ENCODE data around the gene RAB40A.
A peak's percentile ranks its signal among the peaks of the same experiment; 100 is the strongest.
"Not testable (repeated sequence)": the region's sequence is repeated elsewhere in the genome, so short reads cannot be mapped to it uniquely, and the experiment has no call there.

RAB40A gene

GRCh38 chrX:103520386-103520785 lies 1.1 kb upstream of the RAB40A start:
- no peaks in the 10 kb centered on the region for H3K4me1 ChIP-seq (ENCODE audit: control insufficient read depth, insufficient read depth, low read length)
- no peaks in the 10 kb centered on the region for H3K36me3 ChIP-seq (ENCODE audit: control insufficient read depth, insufficient read depth, low read length)
- H3K9ac ChIP-seq (ENCODE audit: low read depth, low read length), result no peak overlapping the region
- no peaks in the 10 kb centered on the region for H3K27me3 ChIP-seq (ENCODE audit: control insufficient read depth, insufficient read depth, low read length)
- no peak overlapping the region for H3K4me3 ChIP-seq (ENCODE audit: low read depth, low read length)
- H3K9me3 ChIP-seq (ENCODE audit: control insufficient read depth, insufficient read depth, low read length), result no peaks in the 10 kb centered on the region

DNA sequence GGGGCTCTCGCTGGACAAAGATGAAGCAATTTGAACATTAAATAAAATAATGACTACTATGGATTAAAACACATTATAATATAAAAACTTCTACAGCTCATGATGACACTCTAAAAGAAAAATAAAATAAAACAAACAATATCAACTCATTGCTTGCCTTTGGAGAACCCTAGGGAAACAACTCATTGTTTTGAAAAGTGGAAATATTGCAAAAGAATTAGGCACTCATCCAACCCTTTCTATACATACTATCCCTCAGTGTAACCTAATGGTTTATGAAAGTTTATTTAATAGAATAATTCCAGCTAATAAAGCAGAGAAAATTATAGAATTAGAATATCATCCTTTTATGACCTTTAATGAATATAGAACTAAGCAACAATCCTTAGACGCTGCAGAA lies 718 bp downstream of the RAB40A start:
- no peaks in the 10 kb centered on the region for H3K36me3 ChIP-seq (ENCODE audit: control insufficient read depth, insufficient read depth, low read length)
- no peaks in the 10 kb centered on the region for H3K9me3 ChIP-seq (ENCODE audit: control insufficient read depth, insufficient read depth, low read length)
- H3K9ac ChIP-seq (ENCODE audit: low read depth, low read length), result no peak overlapping the region
- peaks cover under 1% of the 10 kb centered on the region for H3K4me1 ChIP-seq (ENCODE audit: control insufficient read depth, insufficient read depth, low read length)
- no peaks in the 10 kb centered on the region for H3K27me3 ChIP-seq (ENCODE audit: control insufficient read depth, insufficient read depth, low read length)
- H3K4me3 ChIP-seq (ENCODE audit: low read depth, low read length), result no peak overlapping the region

GRCh38 chrX:103517246-103517645 lies 2.0 kb downstream of the RAB40A start:
- Histone ChIP-seq H3K9ac (ENCODE audit: low read depth, low read length) (no peak overlapping the region), H3K4me3 (ENCODE audit: low read depth, low read length) (no peak overlapping the region), H3K4me1 (ENCODE audit: control insufficient read depth, insufficient read depth, low read length) (peaks cover 6% of the 10 kb centered on the region)

DNA sequence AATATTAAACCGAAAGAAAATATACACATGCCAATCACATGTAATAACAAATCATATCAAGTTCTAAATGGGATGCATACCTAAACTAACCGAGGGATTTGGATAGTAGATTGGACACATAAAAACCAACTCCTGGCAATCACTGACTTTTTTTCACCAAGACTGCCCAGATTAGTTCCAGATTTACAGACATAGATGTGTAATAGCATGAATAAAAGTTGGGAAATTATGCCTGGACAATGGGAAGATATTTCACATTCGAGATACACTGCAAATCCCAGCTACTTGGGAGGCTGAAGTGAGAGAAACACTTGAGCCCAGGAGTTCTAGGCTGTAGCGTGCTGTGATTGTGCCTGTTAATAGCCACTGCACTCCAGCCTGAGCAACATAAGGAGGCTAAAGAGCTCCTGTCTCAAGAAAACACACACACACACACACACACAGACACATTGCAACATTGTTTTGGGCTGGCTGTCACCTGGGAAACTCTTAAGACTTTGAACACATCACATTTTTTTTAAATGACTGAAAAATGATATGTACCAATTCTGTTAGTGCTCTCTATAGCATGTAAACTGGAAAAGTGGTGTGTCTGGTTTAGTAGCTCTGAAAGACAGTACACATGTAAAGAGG lies 5.7 kb downstream of the RAB40A start:
- H3K4me1 ChIP-seq (ENCODE audit: control insufficient read depth, insufficient read depth, low read length), result peaks cover 6% of the 10 kb centered on the region
- no peak overlapping the region for H3K9ac ChIP-seq (ENCODE audit: low read depth, low read length)
- H3K9me3 ChIP-seq (ENCODE audit: control insufficient read depth, insufficient read depth, low read length), result no peaks in the 10 kb centered on the region
- no peak overlapping the region for H3K4me3 ChIP-seq (ENCODE audit: low read depth, low read length)
- peaks cover 2% of the 10 kb centered on the region for H3K27me3 ChIP-seq (ENCODE audit: control insufficient read depth, insufficient read depth, low read length)
- H3K36me3 ChIP-seq (ENCODE audit: control insufficient read depth, insufficient read depth, low read length), result no peaks in the 10 kb centered on the region

More at GRCh38 chrX:103517246-103517645, 2.0 kb downstream of the RAB40A start:
- H3K9me3 ChIP-seq (ENCODE audit: control insufficient read depth, insufficient read depth, low read length), result no peaks in the 10 kb centered on the region
- no peaks in the 10 kb centered on the region for H3K27me3 ChIP-seq (ENCODE audit: control insufficient read depth, insufficient read depth, low read length)
- no peaks in the 10 kb centered on the region for H3K36me3 ChIP-seq (ENCODE audit: control insufficient read depth, insufficient read depth, low read length)

DNA sequence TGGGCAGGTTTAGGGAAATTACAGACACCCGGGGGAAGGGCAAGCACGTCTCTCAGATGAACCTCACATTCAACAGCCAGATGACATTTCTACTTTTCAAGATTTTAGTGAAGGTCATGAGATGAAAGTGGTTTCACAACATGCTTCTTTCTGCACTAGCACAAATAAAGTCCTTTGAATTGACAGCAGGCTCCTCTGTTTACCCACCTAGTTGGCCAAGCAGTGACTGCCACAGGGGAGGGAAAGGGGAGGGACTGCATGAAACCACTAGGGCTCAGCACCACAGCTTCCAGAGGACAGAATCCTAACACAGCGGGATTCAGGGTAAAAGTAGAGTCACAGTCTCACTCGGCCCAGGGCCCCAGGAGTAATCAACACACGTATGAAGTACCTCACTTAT lies 6.2 kb downstream of the RAB40A start:
- H3K9me3 ChIP-seq (ENCODE audit: control insufficient read depth, insufficient read depth, low read length), result no peaks in the 10 kb centered on the region
- no peaks in the 10 kb centered on the region for H3K36me3 ChIP-seq (ENCODE audit: control insufficient read depth, insufficient read depth, low read length)
- peaks cover 2% of the 10 kb centered on the region for H3K27me3 ChIP-seq (ENCODE audit: control insufficient read depth, insufficient read depth, low read length)
- H3K9ac ChIP-seq (ENCODE audit: low read depth, low read length), result no peak overlapping the region
- H3K4me1 ChIP-seq (ENCODE audit: control insufficient read depth, insufficient read depth, low read length), result peaks cover 6% of the 10 kb centered on the region
- no peak overlapping the region for H3K4me3 ChIP-seq (ENCODE audit: low read depth, low read length)

DNA sequence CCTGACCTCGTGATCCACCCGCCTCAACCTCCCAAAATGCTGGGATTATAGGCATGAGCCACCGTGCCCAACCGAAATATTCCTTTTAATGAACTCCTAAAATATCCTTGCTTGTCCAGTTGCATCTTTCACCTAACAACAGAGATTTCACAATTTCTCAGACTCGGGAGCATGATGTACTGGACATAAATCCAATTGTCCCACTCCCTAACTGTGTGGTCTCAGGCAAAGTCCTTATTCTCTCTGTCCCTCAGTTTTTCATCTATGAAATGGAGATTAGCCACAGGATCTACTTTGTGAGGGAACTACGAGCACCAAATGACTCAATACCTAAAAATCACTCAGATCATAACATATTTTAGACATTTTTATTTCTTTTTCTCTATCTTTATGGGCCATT lies 9.3 kb downstream of the RAB40A start:
- no peaks in the 10 kb centered on the region for H3K36me3 ChIP-seq (ENCODE audit: control insufficient read depth, insufficient read depth, low read length)
- no peak overlapping the region for H3K4me3 ChIP-seq (ENCODE audit: low read depth, low read length)
- H3K4me1 ChIP-seq (ENCODE audit: control insufficient read depth, insufficient read depth, low read length), result peaks cover 6% of the 10 kb centered on the region

DNA sequence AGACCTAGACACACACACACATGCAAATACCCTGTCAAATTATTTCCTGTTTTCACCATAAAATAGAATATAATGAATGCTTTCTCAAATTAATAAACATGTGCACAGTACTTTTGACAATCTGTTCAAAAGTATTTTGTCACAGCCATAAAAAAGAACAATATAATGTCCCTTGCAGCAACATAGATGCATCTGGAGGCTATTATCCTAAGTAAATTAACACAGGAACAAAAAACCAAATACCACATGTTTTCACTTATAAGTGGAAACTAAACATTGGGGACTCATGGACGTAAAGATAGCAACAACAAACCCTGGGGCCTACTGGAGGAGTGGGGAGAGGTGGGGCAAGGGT lies 15.5 kb downstream of the RAB40A start:
- H3K36me3 ChIP-seq (ENCODE audit: control insufficient read depth, insufficient read depth, low read length), result no peaks in the 10 kb centered on the region
- H3K27me3 ChIP-seq (ENCODE audit: control insufficient read depth, insufficient read depth, low read length), result peaks cover under 1% of the 10 kb centered on the region
- no peak overlapping the region for H3K9ac ChIP-seq (ENCODE audit: low read depth, low read length)
- H3K4me3 ChIP-seq (ENCODE audit: low read depth, low read length), result no peak overlapping the region
- no peaks in the 10 kb centered on the region for H3K4me1 ChIP-seq (ENCODE audit: control insufficient read depth, insufficient read depth, low read length)
- no peaks in the 10 kb centered on the region for H3K9me3 ChIP-seq (ENCODE audit: control insufficient read depth, insufficient read depth, low read length)

More for the DNA sequence above, 9.3 kb downstream of the RAB40A start:
- Histone ChIP-seq H3K27me3 (ENCODE audit: control insufficient read depth, insufficient read depth, low read length) (peaks cover 2% of the 10 kb centered on the region), H3K9me3 (ENCODE audit: control insufficient read depth, insufficient read depth, low read length) (no peaks in the 10 kb centered on the region), H3K9ac (ENCODE audit: low read depth, low read length) (no peak overlapping the region)

DNA sequence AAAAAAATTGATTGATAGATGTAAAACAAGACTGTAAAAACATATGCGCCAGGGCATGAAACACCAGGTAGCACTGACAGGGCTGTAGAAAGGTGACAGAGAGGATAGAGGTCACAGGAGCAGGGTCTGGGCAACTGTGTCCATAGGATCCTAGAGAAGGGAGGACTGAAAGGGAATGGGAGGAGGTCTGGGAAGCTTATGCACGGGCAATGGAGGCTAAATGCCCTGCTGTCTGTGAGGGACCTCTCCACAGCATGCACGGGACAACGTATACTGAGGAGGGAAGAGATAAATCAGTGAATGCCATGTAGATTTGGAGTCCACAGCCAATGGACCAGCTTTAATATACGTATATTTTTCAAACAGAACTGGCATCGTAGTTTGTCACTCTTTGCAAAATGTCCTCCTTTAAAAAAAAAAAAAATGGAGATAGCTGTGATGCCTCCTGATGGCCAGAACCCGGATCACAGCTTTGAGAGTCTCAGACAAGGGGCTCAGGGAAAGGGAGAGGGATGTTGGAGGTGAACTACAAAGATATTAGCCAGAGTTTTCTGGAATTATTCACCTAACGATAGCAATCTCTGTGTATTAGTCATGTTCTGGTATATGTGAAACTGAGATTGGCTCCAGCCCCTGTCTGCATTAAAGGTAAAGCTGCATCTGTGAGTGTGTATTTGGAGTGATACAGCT lies 16.0 kb downstream of the RAB40A start:
- no peak overlapping the region for H3K9ac ChIP-seq (ENCODE audit: low read depth, low read length)
- H3K36me3 ChIP-seq (ENCODE audit: control insufficient read depth, insufficient read depth, low read length), result no peaks in the 10 kb centered on the region
- H3K9me3 ChIP-seq (ENCODE audit: control insufficient read depth, insufficient read depth, low read length), result no peaks in the 10 kb centered on the region
- H3K4me1 ChIP-seq (ENCODE audit: control insufficient read depth, insufficient read depth, low read length), result no peaks in the 10 kb centered on the region
- peak overlapping the region; percentile 27 for H3K4me3 ChIP-seq (ENCODE audit: low read depth, low read length)
- H3K27me3 ChIP-seq (ENCODE audit: control insufficient read depth, insufficient read depth, low read length), result no peaks in the 10 kb centered on the region

- Histone ChIP-seq H3K4me1 (ENCODE audit: control insufficient read depth, insufficient read depth, low read length) (no peaks in the 10 kb centered on the region), H3K9me3 (ENCODE audit: control insufficient read depth, insufficient read depth, low read length) (no peaks in the 10 kb centered on the region), H3K27me3 (ENCODE audit: control insufficient read depth, insufficient read depth, low read length) (no peaks in the 10 kb centered on the region), H3K4me3 (ENCODE audit: low read depth, low read length) (no peak overlapping the region), H3K9ac (ENCODE audit: low read depth, low read length) (no peak overlapping the region), H3K36me3 (ENCODE audit: control insufficient read depth, insufficient read depth, low read length) (no peaks in the 10 kb centered on the region)
These were observed 20.5 kb downstream of the RAB40A start for GRCh38 chrX:103498786-103499185.

DNA sequence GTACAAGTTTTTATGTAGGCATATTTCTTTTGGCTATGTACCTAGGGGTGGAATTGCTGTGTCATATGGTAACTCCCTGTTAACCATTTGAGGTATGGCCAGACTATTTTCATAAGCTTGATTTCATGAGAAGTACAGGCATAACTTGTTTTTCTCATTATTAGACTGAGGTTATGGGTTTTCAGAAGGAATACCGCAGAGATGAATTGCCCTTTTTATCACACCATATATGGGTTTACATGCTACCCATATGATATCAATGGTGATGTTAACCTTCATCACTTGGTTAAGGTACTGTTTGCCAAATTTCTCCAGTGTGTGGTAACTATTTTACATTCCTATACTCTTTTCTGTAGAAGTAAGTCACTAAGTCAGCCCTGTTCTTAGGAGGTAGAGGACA lies 23.5 kb downstream of the RAB40A start:
- H3K4me3 ChIP-seq (ENCODE audit: low read depth, low read length), result no peak overlapping the region
- no peaks in the 10 kb centered on the region for H3K4me1 ChIP-seq (ENCODE audit: control insufficient read depth, insufficient read depth, low read length)
- no peaks in the 10 kb centered on the region for H3K36me3 ChIP-seq (ENCODE audit: control insufficient read depth, insufficient read depth, low read length)
- no peaks in the 10 kb centered on the region for H3K9me3 ChIP-seq (ENCODE audit: control insufficient read depth, insufficient read depth, low read length)
- no peak overlapping the region for H3K9ac ChIP-seq (ENCODE audit: low read depth, low read length)
- no peaks in the 10 kb centered on the region for H3K27me3 ChIP-seq (ENCODE audit: control insufficient read depth, insufficient read depth, low read length)

DNA sequence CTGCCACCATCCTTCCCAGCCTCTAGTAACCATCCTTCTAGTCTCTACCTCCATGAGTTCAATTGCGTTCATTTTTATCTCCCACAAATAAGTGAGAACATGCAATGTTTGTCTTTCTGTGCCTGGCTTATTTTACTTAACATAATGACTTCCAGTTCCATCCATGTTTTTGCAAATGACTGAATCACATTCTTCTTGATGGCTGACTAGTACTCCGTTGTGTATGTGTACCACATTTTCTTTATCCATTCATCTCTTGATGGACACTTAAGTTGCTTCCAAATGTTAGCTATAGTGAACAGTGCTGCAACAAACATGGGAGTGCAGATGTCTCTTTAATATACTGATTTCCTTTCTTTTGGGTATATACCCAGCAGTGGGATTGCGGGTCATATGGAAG lies 25.7 kb downstream of the RAB40A start:
- not testable (repeated sequence) for H3K4me3 ChIP-seq (ENCODE audit: low read depth, low read length); H3K9ac ChIP-seq (ENCODE audit: low read depth, low read length); H3K36me3 ChIP-seq (ENCODE audit: control insufficient read depth, insufficient read depth, low read length); H3K27me3 ChIP-seq (ENCODE audit: control insufficient read depth, insufficient read depth, low read length); H3K4me1 ChIP-seq (ENCODE audit: control insufficient read depth, insufficient read depth, low read length); H3K9me3 ChIP-seq (ENCODE audit: control insufficient read depth, insufficient read depth, low read length)

DNA sequence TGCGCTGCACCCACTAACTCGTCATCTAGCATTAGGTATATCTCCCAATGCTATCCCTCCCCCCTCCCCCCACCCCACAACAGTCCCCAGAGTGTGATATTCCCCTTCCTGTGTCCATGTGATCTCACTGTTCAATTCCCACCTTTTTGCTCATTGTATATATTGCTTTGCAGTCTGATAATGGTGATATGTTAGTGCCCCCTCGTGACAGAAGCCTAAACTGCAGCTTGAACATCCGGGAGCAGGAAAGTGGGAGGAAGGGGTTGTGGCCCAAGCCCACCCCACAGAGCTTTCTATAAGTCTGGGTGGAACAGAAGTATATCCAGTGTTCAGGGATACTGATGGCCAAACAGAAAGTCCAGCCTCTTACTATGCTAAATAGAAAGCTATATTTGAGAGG lies 29.6 kb downstream of the RAB40A start:
- not testable (repeated sequence) for H3K36me3 ChIP-seq (ENCODE audit: control insufficient read depth, insufficient read depth, low read length); H3K27me3 ChIP-seq (ENCODE audit: control insufficient read depth, insufficient read depth, low read length); H3K4me3 ChIP-seq (ENCODE audit: low read depth, low read length); H3K9ac ChIP-seq (ENCODE audit: low read depth, low read length); H3K9me3 ChIP-seq (ENCODE audit: control insufficient read depth, insufficient read depth, low read length); H3K4me1 ChIP-seq (ENCODE audit: control insufficient read depth, insufficient read depth, low read length)

Measured in iPS-15b (cell line).